ENCODE measurements around the gene SPSB4.

The SPSB4 gene

GRCh38 chr3:141072950-141073349, 21.8 kb downstream of the SPSB4 start:
- no peak for DNase-seq
- Mint-ChIP-seq H3K9me3 (no peaks in the 10 kb centered on the region), H3K4me1 (ENCODE audit: low read depth in 2 of 2) (no peaks in the 10 kb centered on the region), H3K27me3 (peaks cover 0 to 38% of the 10 kb centered on the region in 2 donors), H3K4me3 (no peak overlapping the region), H3K27ac (no peak overlapping the region), H3K36me3 (ENCODE audit: insufficient read depth) (no peaks in the 10 kb centered on the region)
- ATAC-seq (replicated peaks), result no peak

- DNase-seq, result no peak
- H3K4me1 Mint-ChIP-seq (ENCODE audit: low read depth in 2 of 2), result no peaks in the 10 kb centered on the region
- H3K4me3 Mint-ChIP-seq, result no peak overlapping the region
- H3K36me3 Mint-ChIP-seq (ENCODE audit: insufficient read depth), result no peaks in the 10 kb centered on the region
- ATAC-seq (replicated peaks), result no peak
- peaks cover 0 to 38% of the 10 kb centered on the region in 2 donors for H3K27me3 Mint-ChIP-seq
- no peak overlapping the region for H3K27ac Mint-ChIP-seq
- no peaks in the 10 kb centered on the region for H3K9me3 Mint-ChIP-seq
Measured at GRCh38 chr3:141073580-141073979, 22.4 kb downstream of the SPSB4 start.

- no peaks in the 10 kb centered on the region for H3K36me3 Mint-ChIP-seq (ENCODE audit: insufficient read depth)
- H3K27ac Mint-ChIP-seq, result no peak overlapping the region
- H3K4me1 Mint-ChIP-seq (ENCODE audit: low read depth in 2 of 2), result no peaks in the 10 kb centered on the region
- peaks cover 0 to 31% of the 10 kb centered on the region in 2 donors for H3K27me3 Mint-ChIP-seq
- DNase-seq (no peak), ATAC-seq (replicated peaks) (no peak)
- H3K9me3 Mint-ChIP-seq, result no peaks in the 10 kb centered on the region
- H3K4me3 Mint-ChIP-seq, result no peak overlapping the region
Measured at GRCh38 chr3:141074529-141074928, 23.4 kb downstream of the SPSB4 start.

DNA sequence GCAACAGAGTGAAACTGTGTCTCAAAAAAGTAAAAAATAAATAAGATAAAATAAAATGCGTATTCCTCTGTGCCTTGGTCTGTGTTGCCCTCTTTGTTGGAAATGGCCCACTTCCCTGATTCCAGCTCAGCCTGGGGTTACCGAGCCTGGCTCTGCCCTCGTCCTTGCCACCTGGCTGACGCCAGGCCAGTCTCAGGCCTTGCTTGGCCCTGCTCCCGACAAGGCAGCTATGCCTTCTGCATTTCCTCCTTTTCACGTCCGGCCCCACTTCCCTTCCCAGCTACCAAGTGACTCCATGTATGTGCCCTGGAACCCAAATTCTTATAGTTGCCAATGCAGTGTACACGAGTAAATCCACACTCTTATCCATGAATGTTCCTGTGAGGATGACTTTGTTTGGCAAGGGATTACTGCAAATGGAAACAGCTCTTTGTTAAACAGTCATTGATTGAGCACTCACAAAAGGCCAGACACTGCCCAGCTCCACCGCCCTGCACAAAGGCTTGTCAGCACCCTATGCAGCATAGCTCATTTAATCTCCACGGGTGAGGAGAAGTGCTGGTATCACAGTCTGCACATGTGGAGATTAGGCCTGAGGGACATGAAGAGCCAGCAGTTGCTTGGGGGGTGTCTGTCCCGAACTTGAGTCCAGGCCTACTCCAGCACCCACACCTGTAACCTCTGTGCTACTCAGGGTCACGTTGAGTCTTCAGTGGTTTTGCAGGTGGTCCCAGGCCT, 25.1 kb downstream of the SPSB4 start:
- no peaks in the 10 kb centered on the region for H3K9me3 Mint-ChIP-seq
- H3K27me3 Mint-ChIP-seq, result peaks cover 0 to 31% of the 10 kb centered on the region in 2 donors
- H3K4me3 Mint-ChIP-seq, result peak overlapping the region in 1 of 2 donors; percentile 2
- no peaks in the 10 kb centered on the region for H3K4me1 Mint-ChIP-seq (ENCODE audit: low read depth in 2 of 2)
- H3K36me3 Mint-ChIP-seq (ENCODE audit: insufficient read depth), result no peaks in the 10 kb centered on the region
- DNase-seq (no peak), ATAC-seq (replicated peaks) (no peak)
- no peak overlapping the region for H3K27ac Mint-ChIP-seq

DNA sequence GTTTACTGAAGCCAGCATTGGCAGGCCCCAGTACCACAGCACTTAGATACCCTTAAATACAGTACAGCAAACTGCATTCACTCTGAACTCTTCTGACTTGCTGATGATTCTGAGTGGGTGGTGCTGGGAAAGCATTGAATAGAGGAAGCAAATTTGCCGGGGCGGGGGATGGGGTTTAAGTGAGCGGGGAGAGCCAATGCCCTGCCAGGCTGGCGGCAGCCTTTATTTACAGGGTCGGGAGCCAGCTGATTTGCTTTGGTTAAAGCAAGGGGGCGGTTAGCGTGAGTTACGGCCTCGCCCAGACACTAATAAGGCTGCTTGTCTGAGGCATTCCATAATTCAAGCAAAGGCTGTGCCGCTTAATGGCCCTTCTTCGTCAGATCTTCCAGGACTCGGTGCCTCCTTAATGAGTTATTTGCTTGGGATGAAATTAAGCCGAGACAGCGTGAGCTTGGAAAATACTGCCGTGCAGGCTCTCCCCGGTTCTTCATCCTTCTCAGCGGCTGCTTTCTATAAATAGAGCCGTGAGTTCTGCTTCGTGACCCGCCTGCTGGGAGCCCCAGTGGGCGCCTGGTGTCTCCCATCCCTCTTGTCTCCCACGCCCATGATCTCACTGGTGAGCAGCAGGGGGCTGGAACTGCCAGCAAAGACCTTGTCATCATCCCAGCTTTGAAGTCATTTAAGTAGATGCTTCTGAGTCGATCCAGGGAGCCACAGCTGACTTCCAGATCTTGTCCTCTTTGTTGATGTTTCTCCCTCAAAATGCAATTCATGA, 25.8 kb downstream of the SPSB4 start:
- no peaks in the 10 kb centered on the region for H3K36me3 Mint-ChIP-seq (ENCODE audit: insufficient read depth)
- H3K9me3 Mint-ChIP-seq, result no peaks in the 10 kb centered on the region
- no peaks in the 10 kb centered on the region for H3K4me1 Mint-ChIP-seq (ENCODE audit: low read depth in 2 of 2)
- peaks cover 0 to 31% of the 10 kb centered on the region in 2 donors for H3K27me3 Mint-ChIP-seq
- H3K27ac Mint-ChIP-seq, result no peak overlapping the region
- ATAC-seq (replicated peaks), result no peak
- peak overlapping the region in 1 of 2 donors; percentile 2 for H3K4me3 Mint-ChIP-seq
- no peak for DNase-seq

DNA sequence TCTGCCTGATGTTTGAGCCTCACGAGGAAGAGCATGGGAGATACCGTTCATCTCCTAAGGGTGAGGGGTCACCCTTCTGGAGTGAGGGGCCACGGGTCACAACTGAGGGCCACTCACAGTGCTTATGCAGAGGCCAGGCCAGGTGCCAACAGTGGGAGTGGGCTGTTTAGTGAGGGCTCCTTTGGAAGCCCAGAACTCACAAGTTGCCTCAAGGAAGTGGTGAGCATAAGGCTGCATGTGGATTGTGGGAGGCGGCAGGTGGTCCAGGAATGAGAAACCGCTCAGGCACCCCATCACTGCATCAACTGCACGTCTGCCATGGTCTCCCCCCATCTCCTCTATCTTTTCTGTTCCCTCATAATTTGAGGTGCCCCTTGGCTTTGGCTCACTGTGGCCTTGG, 26.5 kb downstream of the SPSB4 start:
- ATAC-seq (replicated peaks) (no peak), DNase-seq (no peak)
- no peaks in the 10 kb centered on the region for H3K9me3 Mint-ChIP-seq
- no peaks in the 10 kb centered on the region for H3K36me3 Mint-ChIP-seq (ENCODE audit: insufficient read depth)
- peaks cover 4 to 31% of the 10 kb centered on the region in 2 donors for H3K27me3 Mint-ChIP-seq
- no peak overlapping the region for H3K4me3 Mint-ChIP-seq
- no peak overlapping the region for H3K27ac Mint-ChIP-seq
- no peaks in the 10 kb centered on the region for H3K4me1 Mint-ChIP-seq (ENCODE audit: low read depth in 2 of 2)

DNA sequence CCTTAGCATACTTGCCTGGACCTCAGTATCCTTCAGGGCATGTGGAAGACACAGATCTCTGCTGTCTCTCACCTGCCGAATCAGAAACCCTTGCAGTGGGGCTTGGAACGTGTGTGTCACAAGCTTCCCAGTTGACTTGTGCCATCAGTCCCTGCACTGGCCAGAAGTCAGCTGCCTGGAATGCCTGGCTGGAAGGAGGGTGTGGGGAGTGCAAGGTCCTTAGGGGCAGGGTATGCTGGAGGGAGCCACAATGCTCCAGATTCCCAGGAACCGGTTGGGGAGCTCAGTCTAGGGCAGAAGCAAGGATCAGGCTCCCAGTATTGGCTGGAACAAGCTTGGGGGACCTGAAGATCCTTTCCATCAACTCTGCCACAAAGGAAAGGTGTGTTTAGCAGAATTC, 27.1 kb downstream of the SPSB4 start:
- DNase-seq (no peak), ATAC-seq (replicated peaks) (no peak)
- Mint-ChIP-seq H3K27me3 (peaks cover 6 to 34% of the 10 kb centered on the region in 2 donors), H3K9me3 (no peaks in the 10 kb centered on the region), H3K36me3 (ENCODE audit: insufficient read depth) (no peaks in the 10 kb centered on the region), H3K4me1 (ENCODE audit: low read depth in 2 of 2) (no peaks in the 10 kb centered on the region), H3K4me3 (no peak overlapping the region), H3K27ac (no peak overlapping the region)

GRCh38 chr3:141080431-141080830, 29.3 kb downstream of the SPSB4 start:
- Mint-ChIP-seq H3K36me3 (ENCODE audit: insufficient read depth) (no peaks in the 10 kb centered on the region), H3K4me3 (no peak overlapping the region), H3K4me1 (ENCODE audit: low read depth in 2 of 2) (no peaks in the 10 kb centered on the region), H3K27ac (no peak overlapping the region), H3K9me3 (no peaks in the 10 kb centered on the region), H3K27me3 (peaks cover 14 to 46% of the 10 kb centered on the region in 2 donors)
- DNase-seq (no peak), ATAC-seq (replicated peaks) (no peak)

DNA sequence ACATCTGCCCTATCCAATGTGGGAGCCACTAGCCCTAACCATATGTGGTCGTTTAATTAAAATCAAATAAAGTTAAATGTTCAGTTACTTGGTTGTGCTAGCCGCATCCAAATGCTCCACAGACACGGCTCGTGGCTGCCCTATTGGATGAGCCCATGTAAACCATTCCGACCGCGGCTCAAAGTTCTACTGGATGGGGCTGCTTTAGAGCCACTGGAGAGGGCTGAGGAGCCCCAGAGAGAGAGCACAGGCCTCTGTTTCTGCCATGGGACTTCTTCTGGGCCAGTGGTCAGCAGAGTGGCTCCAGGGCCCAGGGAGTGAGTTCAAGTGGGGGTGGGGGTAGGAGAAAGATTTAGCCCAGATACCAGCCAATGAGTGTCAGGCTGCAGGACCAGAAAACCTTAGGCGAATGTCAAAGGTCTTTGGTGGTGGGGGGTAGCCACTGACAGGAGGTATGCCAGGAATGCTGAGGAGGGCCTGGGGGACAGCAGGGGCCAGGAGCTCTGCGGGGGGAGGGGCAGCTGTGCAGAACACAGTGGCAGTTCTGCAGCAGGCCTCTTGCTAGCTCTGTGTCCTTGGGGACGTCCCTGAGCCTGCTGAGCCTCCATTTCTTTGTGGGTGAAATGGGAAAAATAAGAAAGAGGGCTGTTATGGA, 30.1 kb downstream of the SPSB4 start:
- Mint-ChIP-seq H3K9me3 (no peaks in the 10 kb centered on the region), H3K4me3 (no peak overlapping the region), H3K36me3 (ENCODE audit: insufficient read depth) (no peaks in the 10 kb centered on the region), H3K27me3 (peaks cover 14 to 40% of the 10 kb centered on the region in 2 donors), H3K4me1 (ENCODE audit: low read depth in 2 of 2) (no peaks in the 10 kb centered on the region), H3K27ac (no peak overlapping the region)
- DNase-seq, result no peak
- ATAC-seq (replicated peaks), result no peak

DNA sequence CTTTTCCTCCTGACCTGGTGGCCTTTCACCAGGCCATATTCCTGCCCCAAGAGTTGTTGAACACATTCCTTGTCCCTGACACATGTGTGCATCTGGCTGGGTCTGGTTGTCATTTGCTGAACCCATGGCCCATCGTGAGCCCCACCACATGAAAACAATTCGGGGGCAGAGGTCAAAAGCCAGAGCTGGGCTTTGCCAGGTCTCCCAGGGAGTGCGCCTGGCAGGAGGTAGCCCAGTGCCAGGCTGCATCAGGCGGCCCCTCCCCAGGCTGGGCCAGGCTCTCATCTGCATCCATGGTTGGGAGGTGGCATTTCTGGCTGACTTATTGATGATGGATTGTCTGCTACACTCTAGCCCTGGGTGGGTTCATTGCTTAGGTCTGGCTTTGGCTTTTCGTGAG, 30.9 kb downstream of the SPSB4 start:
- Mint-ChIP-seq H3K4me3 (no peak overlapping the region), H3K4me1 (ENCODE audit: low read depth in 2 of 2) (no peaks in the 10 kb centered on the region), H3K27me3 (peaks cover 14 to 36% of the 10 kb centered on the region in 2 donors), H3K36me3 (ENCODE audit: insufficient read depth) (no peaks in the 10 kb centered on the region), H3K9me3 (no peaks in the 10 kb centered on the region), H3K27ac (no peak overlapping the region)
- ATAC-seq (replicated peaks) (no peak), DNase-seq (no peak)

GRCh38 chr3:141083226-141083625, 32.1 kb downstream of the SPSB4 start:
- Mint-ChIP-seq H3K27me3 (peaks cover 14 to 37% of the 10 kb centered on the region in 2 donors), H3K36me3 (ENCODE audit: insufficient read depth) (no peaks in the 10 kb centered on the region), H3K4me1 (ENCODE audit: low read depth in 2 of 2) (no peaks in the 10 kb centered on the region), H3K9me3 (no peaks in the 10 kb centered on the region), H3K27ac (no peak overlapping the region), H3K4me3 (no peak overlapping the region)
- DNase-seq, result no peak
- no peak for ATAC-seq (replicated peaks)

DNA sequence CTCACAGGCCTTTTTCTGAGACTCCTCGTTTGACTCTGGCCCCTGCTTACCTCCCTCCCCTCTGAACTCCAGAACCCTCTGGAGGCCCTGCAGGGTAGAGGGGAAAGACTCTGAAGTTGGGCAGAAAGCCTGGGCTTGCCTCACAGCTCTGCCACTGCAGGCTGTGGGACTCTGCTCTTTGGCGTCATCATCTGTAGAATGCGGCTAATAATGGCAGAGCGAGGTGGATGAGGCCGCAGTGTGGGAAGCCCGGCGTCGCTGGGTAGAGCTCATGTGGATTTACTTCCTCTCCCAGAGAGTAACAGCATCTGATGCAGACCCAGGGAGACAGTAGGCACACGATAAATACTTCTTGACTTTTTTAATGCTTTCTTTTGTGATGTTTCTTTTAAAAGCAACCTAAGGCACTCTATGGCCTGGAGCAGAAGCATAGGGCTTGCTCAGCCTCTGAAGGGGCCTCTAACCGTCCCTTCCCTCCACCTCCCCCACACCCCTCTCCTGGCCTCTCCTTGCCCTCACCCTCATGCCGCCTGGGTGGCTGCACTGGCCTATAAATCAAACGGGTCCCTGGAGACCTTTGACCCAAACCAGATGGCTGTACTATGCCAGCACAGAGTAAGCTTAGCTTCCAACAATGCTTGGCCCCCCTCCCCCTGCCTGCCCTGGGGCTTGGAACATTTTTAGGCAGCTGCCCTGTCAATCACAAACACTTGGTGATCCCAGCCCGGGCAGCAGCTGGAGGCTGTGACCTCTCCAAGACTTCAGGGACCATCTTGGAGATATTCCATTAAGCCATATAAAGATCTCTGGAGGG, 32.9 kb downstream of the SPSB4 start:
- Mint-ChIP-seq H3K9me3 (no peaks in the 10 kb centered on the region), H3K36me3 (ENCODE audit: insufficient read depth) (no peaks in the 10 kb centered on the region), H3K27me3 (peaks cover 14 to 37% of the 10 kb centered on the region in 2 donors), H3K4me3 (no peak overlapping the region), H3K27ac (no peak overlapping the region), H3K4me1 (ENCODE audit: low read depth in 2 of 2) (peaks cover 0 to 2% of the 10 kb centered on the region in 2 donors)
- no peak for ATAC-seq (replicated peaks)
- no peak for DNase-seq

Measured in effector memory CD8-positive, alpha-beta T cell (primary cell).